GM21367 (cell line): ENCODE results near the gene COL11A1.
"Not testable (repeated sequence)": the region's sequence is repeated elsewhere in the genome, so short reads cannot be mapped to it uniquely, and the experiment has no call there.

Experiments
- ATAC-seq: cut with Tn5 transposase; IDR thresholded peaks from one replicate; pipeline ENCODE4 v1.9.1; 2021; ENCODE audit not compliant: unreplicated experiment

Gene COL11A1

GRCh38 chr1:103108376-103109150 lies at the start of gene COL11A1:
TSS of gene COL11A1 (minus strand) at chr1:103108522. CDS start at chr1:103108178, 344 bp downstream.
- no peak for ATAC-seq

- ATAC-seq: no peak
Measured at GRCh38 chr1:103156966-103157365, 48.6 kb upstream of the COL11A1 start.

GRCh38 chr1:103146166-103146565 lies 37.8 kb upstream of the COL11A1 start:
- ATAC-seq: no peak

- no peak for ATAC-seq
Measured at GRCh38 chr1:103145449-103145848, 37.1 kb upstream of the COL11A1 start.

GRCh38 chr1:103144681-103145080 lies 36.4 kb upstream of the COL11A1 start:
- ATAC-seq: no peak

GRCh38 chr1:103142461-103142860 lies 34.1 kb upstream of the COL11A1 start:
- ATAC-seq: no peak

- no peak for ATAC-seq
Measured at GRCh38 chr1:103129796-103130195, 21.5 kb upstream of the COL11A1 start.

- no peak for ATAC-seq
Measured at GRCh38 chr1:103129255-103129654, 20.9 kb upstream of the COL11A1 start.

GRCh38 chr1:103128256-103128655 lies 19.9 kb upstream of the COL11A1 start:
- not testable (repeated sequence) for ATAC-seq

GRCh38 chr1:103125219-103125618 lies 16.9 kb upstream of the COL11A1 start:
- ATAC-seq: no peak

- ATAC-seq: no peak
Measured at GRCh38 chr1:103122983-103123720, 14.8 kb upstream of the COL11A1 start.

- no peak for ATAC-seq
Measured at GRCh38 chr1:103120981-103121380, 12.7 kb upstream of the COL11A1 start.

GRCh38 chr1:103112546-103112945 lies 4.2 kb upstream of the COL11A1 start:
- no peak for ATAC-seq

- no peak for ATAC-seq
Measured at GRCh38 chr1:103111926-103112325, 3.6 kb upstream of the COL11A1 start.

- ATAC-seq: no peak
Measured at GRCh38 chr1:103110701-103111100, 2.4 kb upstream of the COL11A1 start.

- ATAC-seq: no peak
Measured at GRCh38 chr1:103109311-103109920, 1.1 kb upstream of the COL11A1 start.

GRCh38 chr1:103107741-103108375 lies 464 bp downstream of the COL11A1 start:
- ATAC-seq: no peak

GRCh38 chr1:103106426-103107341 lies 1.6 kb downstream of the COL11A1 start:
- peak; percentile 79 for ATAC-seq

- ATAC-seq: no peak
Measured at GRCh38 chr1:103101399-103101798, 6.9 kb downstream of the COL11A1 start.

- ATAC-seq: no peak
Measured at GRCh38 chr1:103089221-103089620, 19.1 kb downstream of the COL11A1 start.
